Hepatocyte (in vitro differentiated cells): ENCODE results near the gene TIGD1. TPM values are rescaled to one million over a fixed set of nuclear protein-coding genes. Genes with fewer than 3 reads are reported as not detected.

ENCODE experiments used
- DNase-seq: peaks from one replicate; pipeline ENCODE4 v3.0.0-alpha.2; 2016; ENCODE audit warnings: low spot score
- H2AFZ ChIP-seq: fragments of 200-600 bp; sonication (generic); 2 replicates; pipeline ENCODE4 v1.6.0; 2016; ENCODE audit warnings: antibody characterized with exemption, mild to moderate bottlenecking
- H3K27ac ChIP-seq: fragments of 200-600 bp; sonication (generic); 2 replicates; pipeline ENCODE4 v1.5.1; 2016; ENCODE audit warnings: mild to moderate bottlenecking
- H3K27me3 ChIP-seq: fragments of 200-600 bp; sonication (generic); 2 replicates; pipeline ENCODE4 v1.6.1; 2016
- H3K36me3 ChIP-seq: fragments of 200-600 bp; sonication (generic); replicated peaks from 2 replicates; pipeline ENCODE4 v1.5.1; 2016; ENCODE audit warnings: low read depth; ENCODE audit not compliant: insufficient read depth
- H3K4me1 ChIP-seq: fragments of 200-600 bp; sonication (generic); 2 replicates; pipeline ENCODE4 v1.5.1; 2016; ENCODE audit warnings: mild to moderate bottlenecking, moderate library complexity; ENCODE audit not compliant: insufficient read depth
- H3K4me2 ChIP-seq: fragments of 200-600 bp; sonication (generic); 2 replicates; pipeline ENCODE4 v1.6.0; 2016
- H3K4me3 ChIP-seq: fragments of 200-600 bp; sonication (generic); 2 replicates; pipeline ENCODE4 v1.5.1; 2016; ENCODE audit warnings: mild to moderate bottlenecking
- H3K79me2 ChIP-seq: fragments of 200-600 bp; sonication (generic); 2 replicates; pipeline ENCODE4 v1.6.0; 2017; ENCODE audit warnings: mild to moderate bottlenecking
- H3K9me2 ChIP-seq: fragments of 200-600 bp; sonication (generic); replicated peaks from 2 replicates; pipeline ENCODE4 v1.6.0; 2017; ENCODE audit warnings: mild to moderate bottlenecking; ENCODE audit not compliant: insufficient read depth
- H3K9me3 ChIP-seq: fragments of 200-600 bp; sonication (generic); 2 replicates; pipeline ENCODE4 v1.5.1; 2016; ENCODE audit warnings: low read depth, mild to moderate bottlenecking
- H4K20me1 ChIP-seq: fragments of 200-600 bp; sonication (generic); 2 replicates; pipeline ENCODE4 v1.6.0; 2016; ENCODE audit warnings: mild to moderate bottlenecking; ENCODE audit not compliant: insufficient read depth, poor library complexity, severe bottlenecking
- CTCF ChIP-seq: fragments of 200-600 bp; sonication (generic); IDR thresholded peaks from 2 replicates; pipeline ENCODE4 v1.5.1; 2016; ENCODE audit warnings: antibody characterized with exemption, mild to moderate bottlenecking; ENCODE audit not compliant: poor library complexity
- EZH2 ChIP-seq: fragments of 200-600 bp; sonication (generic); IDR thresholded peaks from 2 replicates; pipeline ENCODE4 v1.6.1; 2016; ENCODE audit warnings: antibody characterized with exemption, mild to moderate bottlenecking, borderline replicate concordance
- EZH2phosphoT487 ChIP-seq: fragments of 200-600 bp; sonication (generic); IDR thresholded peaks from one replicate; pipeline ENCODE4 v1.6.1; 2018; ENCODE audit warnings: antibody characterized with exemption, mild to moderate bottlenecking, low read depth, moderate library complexity; ENCODE audit not compliant: unreplicated experiment, severe bottlenecking
- whole genome bisulfite sequencing: methylation state at CpG from one replicate; pipeline ENCODE4 v1.1.6; 2016; ENCODE audit warnings: low lambda C conversion rate; ENCODE audit errors: missing lambda C conversion rate; 5-methylcytosine and 5-hydroxymethylcytosine counted together
- polyA plus RNA-seq: library from polyadenylated mRNA; unstranded; fragments of >200 nt; fragmentation: Nextera tagmentation; extraction: Ambion mirVana; gene quantifications from 2 replicates; pipeline ENCODE4 v1.2.1, GENCODE V29; 2016
- total RNA-seq: library from RNA; depleted of rRNA; stranded (reverse); fragments of >200 nt; gene quantifications from 2 replicates; pipeline ENCODE4 v1.2.3, GENCODE V29; 2014

Gene TIGD1
- total and polyA plus RNA-seq, 2 experiments from 2014 or later = 6.2 to 9.1 TPM

GRCh38 chr2:232592772-232593395 is 42.5 kb upstream of the TIGD1 start:
- no peak overlapping the region for H3K4me2 ChIP-seq

DNA sequence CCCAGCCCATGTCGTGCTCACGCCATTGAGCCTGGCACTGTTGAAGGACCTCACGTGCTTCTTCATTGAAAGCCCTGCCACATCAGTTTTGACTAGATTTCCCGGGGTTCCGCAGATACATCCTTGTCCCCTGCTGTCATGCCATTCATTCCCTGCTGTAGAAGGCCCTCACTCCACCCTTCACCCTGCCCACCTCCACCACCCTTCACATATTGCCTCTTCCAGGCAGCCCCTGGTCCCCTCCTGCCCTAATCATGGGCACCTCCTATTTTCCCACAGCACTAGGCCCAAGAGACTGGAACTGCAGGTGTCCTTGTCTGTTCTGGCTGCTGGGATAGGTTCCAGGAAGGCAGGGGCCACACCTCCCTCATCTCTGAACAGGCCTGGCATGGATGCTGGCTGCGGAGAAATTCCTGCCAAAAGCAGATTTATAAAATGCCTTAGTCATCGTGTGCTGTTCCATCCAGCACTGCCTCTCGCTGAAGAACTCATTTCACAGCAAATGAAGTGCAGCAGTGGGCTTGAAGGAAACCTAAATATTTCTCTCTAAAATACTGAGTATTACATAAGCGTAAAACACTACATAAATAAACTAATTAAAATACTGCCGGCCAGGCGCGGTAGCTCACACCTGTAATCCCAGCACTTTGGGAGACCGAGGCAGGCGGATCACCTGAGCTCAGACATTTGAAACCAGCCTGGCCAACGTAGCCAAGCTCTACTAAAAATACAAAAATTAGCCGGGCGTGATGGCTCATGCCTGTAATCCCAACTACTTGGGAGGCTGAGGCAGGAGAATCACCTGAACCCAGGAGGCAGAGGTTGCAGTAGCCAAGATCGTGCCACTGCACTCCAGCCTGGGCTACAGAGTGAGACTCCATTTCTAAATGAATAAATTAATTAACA is 38.6 kb upstream of the TIGD1 start:
- Histone ChIP-seq H3K9me2 (no peaks in the 10 kb centered on the region), H3K4me2 (no peak overlapping the region), H3K4me3 (no peak overlapping the region), H3K4me1 (no peaks in the 10 kb centered on the region), H3K27ac (no peak overlapping the region), H2AFZ (no peak overlapping the region), H3K9me3 (no peaks in the 10 kb centered on the region), H4K20me1 (no peaks in the 10 kb centered on the region), H3K36me3 (no peaks in the 10 kb centered on the region), H3K27me3 (no peaks in the 10 kb centered on the region), H3K79me2 (no peaks in the 10 kb centered on the region)
- DNase-seq = peak; percentile 57
- WGBS = 79% methylated on average over 18 of the region's 18 CpGs
- TF ChIP-seq EZH2 (no peak), EZH2phosphoT487 (no peak), CTCF (no peak)

More at GRCh38 chr2:232592772-232593395, 42.5 kb upstream of the TIGD1 start:
- Histone ChIP-seq H3K27ac (peak overlapping the region; percentile 92), H2AFZ (no peak overlapping the region), H3K36me3 (no peaks in the 10 kb centered on the region), H3K27me3 (no peaks in the 10 kb centered on the region), H3K4me1 (no peaks in the 10 kb centered on the region), H3K9me3 (no peaks in the 10 kb centered on the region), H3K79me2 (no peaks in the 10 kb centered on the region), H3K9me2 (no peaks in the 10 kb centered on the region), H3K4me3 (no peak overlapping the region), H4K20me1 (no peaks in the 10 kb centered on the region)
- peak; percentile 73 for DNase-seq
- WGBS = 63% methylated on average over 3 of the region's 3 CpGs
- TF ChIP-seq EZH2 (no peak), CTCF (no peak), EZH2phosphoT487 (no peak)

GRCh38 chr2:232588031-232588430 is 37.7 kb upstream of the TIGD1 start:
- Histone ChIP-seq H3K79me2 (no peaks in the 10 kb centered on the region), H3K9me2 (no peaks in the 10 kb centered on the region), H2AFZ (no peak overlapping the region), H3K27me3 (no peaks in the 10 kb centered on the region), H3K4me2 (no peak overlapping the region), H3K4me1 (no peaks in the 10 kb centered on the region), H4K20me1 (no peaks in the 10 kb centered on the region), H3K9me3 (no peaks in the 10 kb centered on the region), H3K27ac (no peak overlapping the region), H3K36me3 (no peaks in the 10 kb centered on the region), H3K4me3 (no peak overlapping the region)
- TF ChIP-seq EZH2 (no peak), EZH2phosphoT487 (no peak), CTCF (no peak)
- WGBS = 97% methylated on average over 8 of the region's 8 CpGs
- DNase-seq = no peak
